Heart left ventricle (tissue), 13 donors: ENCODE data around the gene ABLIM1.

Experiments used
- POLR2A ChIP-seq, 2 donors: fragments of 450-650 bp; IDR thresholded peaks; one replicate each; pipeline ENCODE4 v1.6.1; 2017; ENCODE audit warnings: antibody characterized with exemption in 2 of 2, mild to moderate bottlenecking in 2 of 2, moderate library complexity in 2 of 2
- TF ChIP-seq, protein P1 (sequence below), 12 donors: fragments of 200-600 bp; sonication (generic) in 4 of 12; IDR thresholded peaks; one replicate each; pipeline versions ENCODE4 v1.5.0 to v1.8.0; 2018 to 2022; ENCODE audit warnings: antibody characterized with exemption in 12 of 12, mild to moderate bottlenecking in 5 of 12
- donor health status: ischemic (EF 13 %, LVEDD 7.1; RV severe dilation, severe dysfunction).
- donor health status: DM: no; HTN: yes; CAD: no.
- donor health status: DM: no; HTN: no; CAD: no.
- donor health status: ischemic (EF 25% LVEDD 6.9; RV normal size, moderate dysfunction).
- donor health status: ischemic (EF 25% LVEDD 5.7; RV mildly dilated, moderate dysfunction).
- donor health status: ischemic (EF 35%, LVEDD 5.7; RV mildly dilated, moderate dysfunction).
- donor health status: nonischemic (EF 11% LVEDD 7.7; RV severe dilation, severe dysfunction).
- donor health status: DM: yes; HTN: yes; CAD: no.
- donor health status: PGD.
- donor health status: ischemic (EF 29% LVEDD 5.4; RV normal size, mild dysfunction).
- donor health status: nonischemic (EF 23%, LVEDD 6.1; RV moderate dilation, normal function).

DNA sequence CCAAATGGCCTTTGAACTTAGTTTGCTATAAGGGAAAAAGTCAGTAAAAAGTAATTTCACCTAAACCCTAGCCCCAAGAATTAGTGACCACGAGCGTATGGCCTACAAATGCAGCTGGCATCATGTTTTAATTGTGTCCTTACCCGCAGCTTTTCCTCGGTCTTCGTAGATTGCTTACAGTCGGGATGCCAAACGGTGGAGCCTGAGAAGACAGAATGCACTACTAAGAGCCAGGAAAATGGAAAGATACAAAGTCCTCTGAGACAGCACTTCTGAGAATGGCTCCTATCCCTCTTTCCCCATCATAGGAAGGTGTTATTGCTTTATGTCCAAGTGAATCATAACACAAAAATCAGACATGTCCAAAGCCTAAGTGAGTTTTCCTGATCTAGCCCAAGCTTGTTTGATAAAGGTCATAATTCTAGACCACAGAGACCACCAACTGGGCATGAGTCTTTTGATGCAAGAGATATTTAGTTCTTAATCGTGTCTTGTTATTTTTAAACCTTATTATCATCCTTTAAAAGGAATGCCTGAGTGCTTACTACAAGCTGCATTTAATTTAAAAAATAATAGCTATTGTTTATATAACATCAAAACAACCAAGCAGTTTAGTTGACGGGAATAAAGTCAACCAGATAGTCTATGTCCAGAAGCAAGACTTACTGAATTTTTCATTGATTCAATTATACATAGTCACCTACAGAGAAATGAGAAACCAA, 170.1 kb downstream of the ABLIM1 start:
- TF ChIP-seq, protein P1, sequence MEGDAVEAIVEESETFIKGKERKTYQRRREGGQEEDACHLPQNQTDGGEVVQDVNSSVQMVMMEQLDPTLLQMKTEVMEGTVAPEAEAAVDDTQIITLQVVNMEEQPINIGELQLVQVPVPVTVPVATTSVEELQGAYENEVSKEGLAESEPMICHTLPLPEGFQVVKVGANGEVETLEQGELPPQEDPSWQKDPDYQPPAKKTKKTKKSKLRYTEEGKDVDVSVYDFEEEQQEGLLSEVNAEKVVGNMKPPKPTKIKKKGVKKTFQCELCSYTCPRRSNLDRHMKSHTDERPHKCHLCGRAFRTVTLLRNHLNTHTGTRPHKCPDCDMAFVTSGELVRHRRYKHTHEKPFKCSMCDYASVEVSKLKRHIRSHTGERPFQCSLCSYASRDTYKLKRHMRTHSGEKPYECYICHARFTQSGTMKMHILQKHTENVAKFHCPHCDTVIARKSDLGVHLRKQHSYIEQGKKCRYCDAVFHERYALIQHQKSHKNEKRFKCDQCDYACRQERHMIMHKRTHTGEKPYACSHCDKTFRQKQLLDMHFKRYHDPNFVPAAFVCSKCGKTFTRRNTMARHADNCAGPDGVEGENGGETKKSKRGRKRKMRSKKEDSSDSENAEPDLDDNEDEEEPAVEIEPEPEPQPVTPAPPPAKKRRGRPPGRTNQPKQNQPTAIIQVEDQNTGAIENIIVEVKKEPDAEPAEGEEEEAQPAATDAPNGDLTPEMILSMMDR (IDR thresholded peaks at IDR 0.05), result no peak
- no peak for TF ChIP-seq POLR2A (IDR thresholded peaks at IDR 0.05)
